HFF-Myc (cell line): ENCODE results near the gene ACOXL.

ENCODE experiments used
- DNase-seq: peaks from one replicate; pipeline ENCODE4 v3.0.0-alpha.2; 2011; ENCODE audit warnings: low read depth; ENCODE audit errors: extremely low read depth
- H3K4me3 ChIP-seq: replicated peaks from 2 replicates; pipeline ENCODE4 v1.5.1; 2011; ENCODE audit warnings: low read depth, mild to moderate bottlenecking, control low read depth, low read length
- TF ChIP-seq, protein P1 (sequence below): IDR thresholded peaks from 2 replicates; pipeline ENCODE4 v1.5.1; 2012; ENCODE audit warnings: mild to moderate bottlenecking, low read depth, low read length, control low read depth; ENCODE audit errors: missing control alignments

The ACOXL gene

DNA sequence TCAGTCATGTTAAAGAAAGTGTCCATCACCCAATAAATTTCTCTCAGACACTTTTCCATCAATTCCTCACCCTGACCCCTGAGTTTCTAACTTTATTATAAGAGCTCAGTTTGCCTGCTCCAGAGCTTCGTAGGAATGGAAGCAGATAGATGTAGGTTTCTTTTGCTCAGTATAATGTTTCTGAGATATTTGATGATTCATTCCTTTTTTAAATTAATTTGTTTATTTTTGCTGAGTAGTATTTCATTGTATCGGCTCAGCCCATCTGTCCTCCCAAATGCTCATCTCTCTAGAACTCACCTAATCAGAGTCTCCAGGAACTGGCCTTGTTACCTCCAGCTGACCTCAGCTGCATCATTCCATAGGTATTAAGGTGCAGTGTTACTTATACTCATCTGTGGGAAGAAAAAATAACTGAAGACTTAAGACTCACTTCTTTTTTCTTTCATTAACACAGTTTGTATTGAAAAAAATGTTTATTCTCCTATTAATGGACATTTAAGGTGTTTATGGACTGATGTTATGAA lies 376.4 kb downstream of the ACOXL start:
- TF ChIP-seq, protein P1, sequence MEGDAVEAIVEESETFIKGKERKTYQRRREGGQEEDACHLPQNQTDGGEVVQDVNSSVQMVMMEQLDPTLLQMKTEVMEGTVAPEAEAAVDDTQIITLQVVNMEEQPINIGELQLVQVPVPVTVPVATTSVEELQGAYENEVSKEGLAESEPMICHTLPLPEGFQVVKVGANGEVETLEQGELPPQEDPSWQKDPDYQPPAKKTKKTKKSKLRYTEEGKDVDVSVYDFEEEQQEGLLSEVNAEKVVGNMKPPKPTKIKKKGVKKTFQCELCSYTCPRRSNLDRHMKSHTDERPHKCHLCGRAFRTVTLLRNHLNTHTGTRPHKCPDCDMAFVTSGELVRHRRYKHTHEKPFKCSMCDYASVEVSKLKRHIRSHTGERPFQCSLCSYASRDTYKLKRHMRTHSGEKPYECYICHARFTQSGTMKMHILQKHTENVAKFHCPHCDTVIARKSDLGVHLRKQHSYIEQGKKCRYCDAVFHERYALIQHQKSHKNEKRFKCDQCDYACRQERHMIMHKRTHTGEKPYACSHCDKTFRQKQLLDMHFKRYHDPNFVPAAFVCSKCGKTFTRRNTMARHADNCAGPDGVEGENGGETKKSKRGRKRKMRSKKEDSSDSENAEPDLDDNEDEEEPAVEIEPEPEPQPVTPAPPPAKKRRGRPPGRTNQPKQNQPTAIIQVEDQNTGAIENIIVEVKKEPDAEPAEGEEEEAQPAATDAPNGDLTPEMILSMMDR: no peak
- DNase-seq: no peak
- H3K4me3 ChIP-seq: no peak overlapping the region

DNA sequence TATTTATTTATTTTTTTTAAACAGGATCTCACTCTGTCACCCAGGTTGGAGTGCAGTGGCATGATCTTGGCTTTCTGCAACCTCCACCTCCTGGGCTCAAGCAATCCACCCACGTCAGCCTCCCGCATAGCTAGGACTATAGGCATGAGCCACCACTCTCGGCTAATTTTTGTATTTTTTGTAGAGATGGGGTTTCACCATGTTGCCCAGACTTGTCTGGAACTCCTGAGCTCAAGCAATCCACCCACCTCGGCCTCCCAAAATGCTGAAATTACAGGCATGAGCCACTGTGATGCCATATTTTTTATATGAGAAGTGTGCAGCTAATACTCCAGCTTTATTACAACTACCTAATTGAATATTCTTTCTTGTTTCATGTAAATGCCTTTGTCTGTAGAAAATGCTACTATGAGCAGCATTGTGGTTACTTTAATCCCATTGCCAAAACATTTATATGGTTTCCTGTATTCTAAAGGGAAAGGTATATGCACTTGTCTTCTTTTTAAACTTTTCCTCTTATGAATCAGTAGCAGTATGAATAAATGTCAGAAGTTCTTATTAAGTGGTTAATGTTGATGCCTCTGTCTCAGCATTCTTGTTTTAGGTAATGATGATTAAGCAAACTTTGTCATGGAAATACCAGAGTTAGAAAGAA lies 378.9 kb downstream of the ACOXL start:
- TF ChIP-seq, protein P1: no peak
- no peak for DNase-seq
- H3K4me3 ChIP-seq: no peak overlapping the region

- TF ChIP-seq, protein P1: no peak
- H3K4me3 ChIP-seq: no peak overlapping the region
- no peak for DNase-seq
Observed at GRCh38 chr2:111113838-111114237, 381.5 kb downstream of the ACOXL start.

DNA sequence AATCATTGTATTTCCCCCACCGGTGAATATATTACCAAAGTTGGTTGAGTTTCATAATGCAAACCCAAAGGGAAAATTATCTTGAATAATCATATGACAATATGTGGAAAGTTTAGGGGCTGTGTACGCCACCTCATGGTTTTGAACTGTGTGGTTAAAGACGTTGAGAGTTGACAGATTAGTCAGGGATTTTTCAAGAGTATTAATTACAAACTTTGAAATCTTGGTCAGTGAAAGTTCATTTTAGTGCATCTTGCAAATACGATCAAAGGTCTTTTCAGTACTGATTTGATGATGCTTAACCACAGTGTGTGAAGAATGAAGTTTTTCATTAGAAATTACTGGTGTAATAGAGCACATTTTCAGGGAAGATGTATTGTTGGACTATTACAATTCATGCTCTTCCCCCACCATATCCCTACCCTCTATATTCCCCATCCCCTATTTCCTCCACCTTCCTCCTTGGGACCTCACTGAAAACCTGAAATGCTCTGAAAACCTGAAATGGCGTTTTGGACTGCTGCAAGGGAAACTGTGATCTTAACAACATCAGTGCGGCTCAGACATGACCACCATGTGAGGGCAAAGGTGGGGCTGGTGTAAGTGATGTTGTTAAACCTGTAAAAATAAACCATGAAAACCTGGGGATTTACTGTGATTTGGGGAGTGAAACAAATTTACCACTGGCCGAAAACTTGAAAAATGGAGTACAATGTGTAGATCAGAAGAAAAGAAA lies 383.8 kb downstream of the ACOXL start:
- DNase-seq: no peak
- TF ChIP-seq, protein P1: no peak
- H3K4me3 ChIP-seq: no peak overlapping the region

DNA sequence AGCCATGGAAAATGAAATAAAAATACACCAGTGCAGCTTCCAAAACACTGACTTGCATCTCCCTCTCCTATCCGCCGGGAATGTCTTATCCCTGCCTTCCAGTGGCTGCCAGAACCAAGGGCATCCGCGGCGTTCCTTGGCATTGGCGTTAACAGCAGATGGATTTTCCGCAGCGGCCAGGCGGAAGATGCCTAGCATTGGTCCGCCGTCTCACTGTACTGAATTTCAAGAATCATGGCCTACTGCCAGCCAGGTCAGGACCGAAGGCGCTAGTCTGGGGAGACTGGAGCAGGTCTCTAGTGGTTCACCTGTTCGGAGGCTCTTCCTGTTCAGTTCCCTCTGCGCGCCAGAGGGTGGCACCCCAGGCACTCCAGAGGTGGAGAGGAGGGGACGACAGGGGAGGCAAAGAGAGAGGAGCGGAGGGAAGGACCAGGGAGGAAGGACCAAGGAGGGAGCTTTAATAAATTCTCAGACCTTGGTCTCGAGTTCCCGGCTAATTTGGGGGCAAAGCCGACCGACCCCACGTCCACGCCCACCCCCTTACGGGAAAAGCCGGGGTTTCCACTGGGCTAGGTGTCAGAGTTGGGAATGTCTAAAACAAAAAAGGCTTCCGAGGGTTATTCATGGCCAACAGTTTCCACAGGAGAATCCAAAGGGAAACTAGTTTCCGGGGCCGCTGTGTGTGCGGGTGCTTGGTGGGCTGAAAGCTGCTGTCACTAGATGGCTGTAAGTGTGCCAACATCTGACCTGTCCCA lies 384.6 kb downstream of the ACOXL start:
- TF ChIP-seq, protein P1: peak; percentile 90
- peak overlapping the region; percentile 42 for H3K4me3 ChIP-seq
- no peak for DNase-seq

GRCh38 chr2:111117598-111118480 lies 385.5 kb downstream of the ACOXL start:
- DNase-seq: no peak
- H3K4me3 ChIP-seq: peak overlapping the region; percentile 42
- TF ChIP-seq, protein P1: no peak
